CD14-positive monocyte (primary cell): ENCODE measurements around the gene CCDC150. TPM values are rescaled to one million over a fixed set of nuclear protein-coding genes. Genes with fewer than 3 reads are reported as not detected.

Source experiments
- DNase-seq, 3 donors: peaks; one replicate each; pipeline ENCODE4 v3.0.0-alpha.2; 2011 to 2022
- H2AFZ ChIP-seq: 2 replicates; pipeline ENCODE4 v1.6.0; 2012; ENCODE audit warnings: mild to moderate bottlenecking, low read depth, low read length, inconsistent platforms; ENCODE audit not compliant: insufficient read depth, poor library complexity, severe bottlenecking
- H3K27ac ChIP-seq, 2 donors: 1 replicate in 1 of 2; 2 replicates in 1 of 2; pipeline ENCODE4 v1.5.1; 2012 to 2013; ENCODE audit warnings: low read length in 2 of 2, control low read depth in 1 of 2, inconsistent platforms in 1 of 2, low read depth in 1 of 2, mild to moderate bottlenecking in 1 of 2
- H3K27me3 ChIP-seq, 2 donors: one replicate each; pipeline versions ENCODE4 v1.6.0 to v1.6.1; 2011 to 2013; ENCODE audit warnings: low read length in 2 of 2; ENCODE audit not compliant: control insufficient read depth in 2 of 2, insufficient read depth in 2 of 2
- H3K36me3 ChIP-seq, 2 donors: replicated peaks in 1 of 2; 1 replicate in 1 of 2; 2 replicates in 1 of 2; pipeline versions ENCODE4 v1.5.1 to v1.6.1; 2012 to 2013; ENCODE audit warnings: low read length in 2 of 2, control low read depth in 1 of 2, inconsistent platforms in 1 of 2, mild to moderate bottlenecking in 1 of 2; ENCODE audit not compliant: insufficient read depth in 2 of 2, control insufficient read depth in 1 of 2
- H3K4me1 ChIP-seq, 2 donors: 1 replicate in 1 of 2; 2 replicates in 1 of 2; pipeline versions ENCODE4 v1.5.1 to v1.6.1; 2012 to 2013; ENCODE audit warnings: low read length in 2 of 2, control low read depth in 1 of 2, inconsistent platforms in 1 of 2, mild to moderate bottlenecking in 1 of 2, moderate library complexity in 1 of 2; ENCODE audit not compliant: insufficient read depth in 2 of 2, control insufficient read depth in 1 of 2
- H3K4me2 ChIP-seq: replicated peaks from 2 replicates; pipeline ENCODE3; 2012; ENCODE audit warnings: low read length, moderate library complexity, mild to moderate bottlenecking; ENCODE audit not compliant: poor library complexity, severe bottlenecking; ENCODE audit errors: extremely low read depth
- H3K4me3 ChIP-seq, 3 experiments: fragments of 200-600 bp in 1 of 3; sonication (generic) in 1 of 3; replicated peaks in 1 of 3; 1 replicate in 2 of 3; 2 replicates in 1 of 3; pipeline ENCODE4 v1.5.1; 2011 to 2013; ENCODE audit warnings: low read length in 3 of 3, mild to moderate bottlenecking in 3 of 3, control low read depth in 2 of 3, low read depth in 2 of 3, inconsistent platforms in 1 of 3, moderate library complexity in 1 of 3
- H3K79me2 ChIP-seq: 2 replicates; pipeline ENCODE4 v1.6.0; 2012; ENCODE audit warnings: mild to moderate bottlenecking, control low read depth, inconsistent platforms, low read length, moderate library complexity; ENCODE audit not compliant: insufficient read depth
- H3K9ac ChIP-seq: 2 replicates; pipeline ENCODE4 v1.6.0; 2017; ENCODE audit warnings: low read length, mild to moderate bottlenecking; ENCODE audit not compliant: insufficient read depth, poor library complexity, severe bottlenecking
- H3K9me3 ChIP-seq, 2 donors: replicated peaks in 1 of 2; 1 replicate in 1 of 2; 2 replicates in 1 of 2; pipeline versions ENCODE4 v1.5.1 to v1.6.1; 2012 to 2013; ENCODE audit warnings: low read length in 2 of 2, control low read depth in 1 of 2; ENCODE audit not compliant: control insufficient read depth in 1 of 2, insufficient read depth in 1 of 2
- H4K20me1 ChIP-seq: 2 replicates; pipeline ENCODE4 v1.6.0; 2012; ENCODE audit warnings: mild to moderate bottlenecking, low read length, control low read depth, moderate library complexity; ENCODE audit not compliant: insufficient read depth
- H3K27ac Mint-ChIP-seq, 7 donors: one replicate each; pipeline ENCODE4 v1.8.0; 2020; ENCODE audit warnings: mild to moderate bottlenecking in 7 of 7, mixed read lengths in 7 of 7, moderate library complexity in 6 of 7, inconsistent platforms in 2 of 7
- H3K27me3 Mint-ChIP-seq, 3 donors: one replicate each; pipeline ENCODE4 v1.8.0; 2021 to 2022; ENCODE audit warnings: low read depth in 3 of 3, mild to moderate bottlenecking in 3 of 3, mixed read lengths in 3 of 3, moderate library complexity in 3 of 3, inconsistent platforms in 1 of 3
- H3K36me3 Mint-ChIP-seq, 2 donors: one replicate each; pipeline ENCODE4 v1.8.0; 2020; ENCODE audit warnings: mixed read lengths in 2 of 2, inconsistent platforms in 1 of 2, mild to moderate bottlenecking in 1 of 2
- H3K4me1 Mint-ChIP-seq: one replicate; pipeline ENCODE4 v1.8.0; 2020; ENCODE audit warnings: mild to moderate bottlenecking, mixed read lengths
- H3K4me3 Mint-ChIP-seq, 2 donors: one replicate each; pipeline ENCODE4 v1.8.0; 2020; ENCODE audit warnings: mild to moderate bottlenecking in 2 of 2, mixed read lengths in 2 of 2, moderate library complexity in 1 of 2
- H3K9me3 Mint-ChIP-seq, 7 donors: one replicate each; pipeline ENCODE4 v1.8.0; 2020 to 2022; ENCODE audit warnings: mixed read lengths in 7 of 7, mild to moderate bottlenecking in 6 of 7, moderate library complexity in 6 of 7, inconsistent platforms in 2 of 7
- CTCF ChIP-seq: fragments of 200-600 bp; IDR thresholded peaks from one replicate; pipeline ENCODE4 v1.8.0; 2022; ENCODE audit warnings: antibody characterized with exemption, mild to moderate bottlenecking
- WGBS: methylation state at CpG from one replicate; pipeline ENCODE4 v1.1.5; 2013; ENCODE audit warnings: missing lambda C conversion rate; ENCODE audit not compliant: insufficient coverage; 5-methylcytosine and 5-hydroxymethylcytosine counted together
- intact Hi-C, 2 donors: fragments of 100-400 bp; cut with micrococcal nuclease; formaldehyde crosslinking; loops; one replicate each; pipeline versions ENCODE4 v1.15.0 to v1.15.1; 2023
- polyA plus RNA-seq, 3 donors: library from polyadenylated mRNA; depleted of rRNA in 1 of 3; unstranded in 2 of 3; stranded (reverse) in 1 of 3; fragments of 300-500 nt in 2 of 3; fragments of >200 nt in 1 of 3; fragmentation: Illumina TruSeq in 2 of 3; gene quantifications; 1 replicate in 2 of 3; 2 replicates in 1 of 3; pipeline ENCODE4 v1.2.3, GENCODE V29; 2012 to 2021

Gene CCDC150
- polyA plus RNA-seq, 3 donors = 0.09 TPM; not detected in 2

GRCh38 chr2:196635156-196635555 lies 4.4 kb upstream of the CCDC150 start:
- H3K4me3 Mint-ChIP-seq = no peak overlapping the region
- Histone ChIP-seq H3K79me2 (peaks cover 2% of the 10 kb centered on the region), H3K4me1 (peaks cover 6 to 10% of the 10 kb centered on the region in 2 donors), H3K4me2 (no peak overlapping the region), H3K27me3 (no peaks in the 10 kb centered on the region), H3K27ac (no peak overlapping the region), H3K9me3 (no peaks in the 10 kb centered on the region), H4K20me1 (no peaks in the 10 kb centered on the region), H2AFZ (no peak overlapping the region), H3K4me3 (no peak overlapping the region), H3K9ac (no peak overlapping the region), H3K36me3 (no peaks in the 10 kb centered on the region)
- peaks cover 3 to 14% (median 6%) of the 10 kb centered on the region in 3 donors for H3K27me3 Mint-ChIP-seq
- peaks cover 4 to 14% (median 9%) of the 10 kb centered on the region in 7 donors for H3K9me3 Mint-ChIP-seq
- no peak overlapping the region for H3K27ac Mint-ChIP-seq
- H3K36me3 Mint-ChIP-seq = no peaks in the 10 kb centered on the region
- DNase-seq = no peak
- WGBS = no CpG with 5 or more reads among the region's 2 CpGs
- peaks cover 11% of the 10 kb centered on the region for H3K4me1 Mint-ChIP-seq
- TF ChIP-seq CTCF = no peak
- intact Hi-C loops = no loop called here

- H3K27ac ChIP-seq = no peak overlapping the region
- no peaks in the 10 kb centered on the region for H3K9me3 ChIP-seq
- intact Hi-C loops = no loop called here
- no peak for DNase-seq
- Mint-ChIP-seq H3K4me3 (peak overlapping the region; percentile 87 to 92), H3K27ac (no peak overlapping the region), H3K27me3 (peaks cover 3 to 5% (median 5%) of the 10 kb centered on the region in 3 donors), H3K9me3 (peaks cover 0 to 2% (median 0%) of the 10 kb centered on the region in 7 donors), H3K4me1 (peaks cover 16% of the 10 kb centered on the region), H3K36me3 (no peaks in the 10 kb centered on the region)
- H4K20me1 ChIP-seq = no peaks in the 10 kb centered on the region
- peak overlapping the region; percentile 54 to 94 (median 65) for H3K4me3 ChIP-seq
- peaks cover 13 to 15% of the 10 kb centered on the region in 2 donors for H3K4me1 ChIP-seq
- H3K27me3 ChIP-seq = no peaks in the 10 kb centered on the region
- no peak overlapping the region for H3K9ac ChIP-seq
- peaks cover 8% of the 10 kb centered on the region for H3K79me2 ChIP-seq
- 95% methylated on average over 8 of the region's 19 CpGs for WGBS
- no peaks in the 10 kb centered on the region for H3K36me3 ChIP-seq
- TF ChIP-seq CTCF = no peak
- H2AFZ ChIP-seq = peak overlapping the region; percentile 99
- H3K4me2 ChIP-seq = peak overlapping the region; percentile 90
Observed at GRCh38 chr2:196638765-196639164, 750 bp upstream of the CCDC150 start.
